CD4-positive, alpha-beta T cell (primary cell): ENCODE data around the gene RHOA. TPM values are rescaled to one million over a fixed set of nuclear protein-coding genes. Genes with fewer than 3 reads are reported as not detected.
"Not testable (repeated sequence)": the region's sequence is repeated elsewhere in the genome, so short reads cannot be mapped to it uniquely, and the experiment has no call there.

Experiments used
- ATAC-seq: fragments of 200-7000 bp; cut with Tn5 transposase; one replicate; pipeline ENCODE4 v1.10.0; 2022; ENCODE audit warnings: mild to moderate bottlenecking; ENCODE audit not compliant: poor library complexity
- CTCF ChIA-PET: fragments of 350-600 bp; sonication (Branson Sonifier 250); formaldehyde crosslinking; loops from one replicate; lab custom pipeline; 2021; ENCODE audit warnings: antibody characterized with exemption, inconsistent platforms; lab: Charles Lee
- POLR2A ChIA-PET: fragments of 350-600 bp; sonication (Branson Sonifier 250); formaldehyde crosslinking; loops from one replicate; lab custom pipeline; 2021; ENCODE audit warnings: antibody characterized with exemption, inconsistent platforms; lab: Charles Lee
- DNase-seq, 14 experiments: peaks; one replicate each; pipeline ENCODE4 v3.0.0-alpha.2; 2013 to 2020; ENCODE audit warnings: mixed read lengths in 2 of 14
- H3K27ac ChIP-seq, 2 donors: one replicate each; pipeline versions ENCODE4 v1.5.1 to v1.7.0; 2013; ENCODE audit warnings: low read length in 2 of 2, low read depth in 1 of 2, mild to moderate bottlenecking in 1 of 2
- H3K27me3 ChIP-seq, 2 experiments: 1 replicate in 1 of 2; 2 replicates in 1 of 2; pipeline versions ENCODE4 v1.6.1 to v1.7.0; 2013; ENCODE audit warnings: low read length in 2 of 2, control low read depth in 1 of 2, mild to moderate bottlenecking in 1 of 2, moderate library complexity in 1 of 2; ENCODE audit not compliant: insufficient read depth in 2 of 2, control insufficient read depth in 1 of 2
- H3K36me3 ChIP-seq: one replicate; pipeline ENCODE4 v1.6.1; 2013; ENCODE audit warnings: low read length, control low read depth; ENCODE audit not compliant: insufficient read depth
- H3K4me1 ChIP-seq: one replicate; pipeline ENCODE4 v1.6.1; 2013; ENCODE audit warnings: low read length, control low read depth; ENCODE audit not compliant: insufficient read depth
- H3K4me3 ChIP-seq: one replicate; pipeline ENCODE4 v1.5.1; 2013; ENCODE audit warnings: mild to moderate bottlenecking, low read length, moderate library complexity
- H3K9me3 ChIP-seq, 2 experiments: 1 replicate in 1 of 2; 2 replicates in 1 of 2; pipeline versions ENCODE4 v1.6.1 to v1.7.0; 2013; ENCODE audit warnings: low read length in 2 of 2, mild to moderate bottlenecking in 2 of 2, control low read depth in 1 of 2, moderate library complexity in 1 of 2; ENCODE audit not compliant: control insufficient read depth in 1 of 2, insufficient read depth in 1 of 2
- H3K27ac Mint-ChIP-seq: one replicate; pipeline ENCODE4 v1.8.0; 2020; ENCODE audit warnings: mixed read lengths
- H3K27me3 Mint-ChIP-seq: one replicate; pipeline ENCODE4 v1.8.0; 2021; ENCODE audit warnings: mixed read lengths
- H3K36me3 Mint-ChIP-seq: one replicate; pipeline ENCODE4 v1.8.0; 2021; ENCODE audit warnings: low read depth, mixed read lengths
- H3K4me1 Mint-ChIP-seq: one replicate; pipeline ENCODE4 v1.8.0; 2021; ENCODE audit warnings: low read depth, mixed read lengths
- H3K4me3 Mint-ChIP-seq: one replicate; pipeline ENCODE4 v1.8.0; 2020; ENCODE audit warnings: mild to moderate bottlenecking, mixed read lengths
- H3K9me3 Mint-ChIP-seq: one replicate; pipeline ENCODE4 v1.8.0; 2020; ENCODE audit warnings: mixed read lengths
- intact Hi-C, 2 experiments: fragments of 100-400 bp; cut with DNase I in 1 of 2; cut with micrococcal nuclease in 1 of 2; formaldehyde crosslinking; loops; one replicate each; pipeline versions ENCODE4 v1.15.1 to v1.9.0; 2023 to 2025; cut with DNase I, micrococcal nuclease
- total RNA-seq, 174 experiments: library from RNA in 2 of 174; stranded (reverse) in 2 of 174; gene quantifications; one replicate each; pipeline ENCODE4 v1.2.3 and lab custom pipeline; 2021 to 2026
- TF ChIP-seq, protein P1 (sequence below): fragments of 200-600 bp; IDR thresholded peaks from one replicate; pipeline ENCODE4 v1.8.0; 2022; ENCODE audit warnings: antibody characterized with exemption, mild to moderate bottlenecking

Gene RHOA
- total RNA-seq, 2 experiments from 2014 or later, result 256 to 271 TPM

DNA sequence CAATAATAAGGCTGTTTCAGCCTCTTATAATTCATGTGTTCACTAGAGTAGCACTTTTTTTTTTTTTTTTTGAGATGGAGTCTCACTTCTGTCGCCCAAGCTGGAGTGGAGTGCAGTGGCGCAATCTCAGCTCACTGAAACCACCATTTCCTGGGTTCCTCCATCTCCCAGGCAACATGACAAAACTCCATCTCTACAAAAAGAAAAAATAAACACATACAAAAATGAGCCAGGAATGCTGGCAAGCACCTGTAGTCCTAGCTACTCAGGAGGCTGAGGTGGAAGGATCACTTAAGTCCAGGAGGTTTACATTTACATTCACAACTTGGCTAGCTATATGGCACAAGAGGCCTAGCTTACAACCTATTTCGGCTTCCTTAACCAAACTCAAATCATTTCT is 78.7 kb downstream of the RHOA start:
- Mint-ChIP-seq H3K9me3 (no peaks in the 10 kb centered on the region), H3K27ac (peak overlapping the region; percentile 88), H3K36me3 (peaks cover 65% of the 10 kb centered on the region), H3K4me1 (peaks cover 37% of the 10 kb centered on the region), H3K4me3 (peak overlapping the region; percentile 55), H3K27me3 (no peaks in the 10 kb centered on the region)
- H3K27ac ChIP-seq, result peak overlapping the region; percentile 13 to 63
- H3K9me3 ChIP-seq, result no peaks in the 10 kb centered on the region
- no peaks in the 10 kb centered on the region for H3K27me3 ChIP-seq
- no peak overlapping the region for H3K4me3 ChIP-seq
- intact Hi-C loops, result loop anchor here in 1 of 2 experiments (2.0 kb wide), 1 partner anchor 116 kb away; no protein-coding TSS in a partner anchor
- H3K4me1 ChIP-seq, result peaks cover 29% of the 10 kb centered on the region
- POLR2A ChIA-PET, result interaction anchor here (0.6 to 0.8 kb wide), 2 partner anchors 79 to 1518 kb away, joined by 3 read pairs; partner anchors contain the start of gene TCTA
- DNase-seq (peak in 6 of 14 experiments; percentile 15 to 65 (median 42)), ATAC-seq (peak; percentile 83)
- H3K36me3 ChIP-seq, result peaks cover 75% of the 10 kb centered on the region
- CTCF ChIA-PET, result interaction anchor here (1.5 kb wide), 1 partner anchor 116 kb away, joined by 6 read pairs; no protein-coding TSS in a partner anchor
- TF ChIP-seq, protein P1, sequence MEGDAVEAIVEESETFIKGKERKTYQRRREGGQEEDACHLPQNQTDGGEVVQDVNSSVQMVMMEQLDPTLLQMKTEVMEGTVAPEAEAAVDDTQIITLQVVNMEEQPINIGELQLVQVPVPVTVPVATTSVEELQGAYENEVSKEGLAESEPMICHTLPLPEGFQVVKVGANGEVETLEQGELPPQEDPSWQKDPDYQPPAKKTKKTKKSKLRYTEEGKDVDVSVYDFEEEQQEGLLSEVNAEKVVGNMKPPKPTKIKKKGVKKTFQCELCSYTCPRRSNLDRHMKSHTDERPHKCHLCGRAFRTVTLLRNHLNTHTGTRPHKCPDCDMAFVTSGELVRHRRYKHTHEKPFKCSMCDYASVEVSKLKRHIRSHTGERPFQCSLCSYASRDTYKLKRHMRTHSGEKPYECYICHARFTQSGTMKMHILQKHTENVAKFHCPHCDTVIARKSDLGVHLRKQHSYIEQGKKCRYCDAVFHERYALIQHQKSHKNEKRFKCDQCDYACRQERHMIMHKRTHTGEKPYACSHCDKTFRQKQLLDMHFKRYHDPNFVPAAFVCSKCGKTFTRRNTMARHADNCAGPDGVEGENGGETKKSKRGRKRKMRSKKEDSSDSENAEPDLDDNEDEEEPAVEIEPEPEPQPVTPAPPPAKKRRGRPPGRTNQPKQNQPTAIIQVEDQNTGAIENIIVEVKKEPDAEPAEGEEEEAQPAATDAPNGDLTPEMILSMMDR, result no peak

DNA sequence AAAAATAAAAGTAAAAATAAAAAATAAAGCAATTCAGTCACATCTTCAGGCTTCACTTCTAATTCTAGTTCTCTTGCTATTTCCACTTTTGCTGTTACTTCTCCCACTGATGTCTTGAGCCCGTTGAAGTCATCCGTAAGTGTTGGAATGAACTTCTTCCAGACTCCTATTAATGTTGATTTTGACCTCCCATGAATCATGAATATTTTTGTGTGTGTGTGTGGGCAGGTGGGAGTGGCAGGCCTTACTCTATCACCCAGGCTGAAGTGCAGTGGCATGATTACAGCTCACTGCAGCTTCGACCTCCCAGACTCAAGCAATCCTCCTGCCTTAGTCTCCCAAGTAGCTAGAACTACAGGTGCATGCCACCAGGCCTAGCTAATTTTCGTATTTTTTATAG is 82.6 kb downstream of the RHOA start:
- H3K4me3 Mint-ChIP-seq, result no peak overlapping the region
- Histone ChIP-seq H3K4me3 (no peak overlapping the region), H3K27me3 (no peaks in the 10 kb centered on the region), H3K36me3 (peaks cover 83% of the 10 kb centered on the region), H3K9me3 (no peaks in the 10 kb centered on the region), H3K4me1 (peaks cover 16% of the 10 kb centered on the region), H3K27ac (no peak overlapping the region)
- no peaks in the 10 kb centered on the region for H3K27me3 Mint-ChIP-seq
- CTCF ChIA-PET, result no interaction called here
- no peak for DNase-seq
- intact Hi-C loops, result no loop called here
- peaks cover 21% of the 10 kb centered on the region for H3K4me1 Mint-ChIP-seq
- no peak overlapping the region for H3K27ac Mint-ChIP-seq
- no peaks in the 10 kb centered on the region for H3K9me3 Mint-ChIP-seq
- POLR2A ChIA-PET, result no interaction called here
- peaks cover 86% of the 10 kb centered on the region for H3K36me3 Mint-ChIP-seq
- TF ChIP-seq, protein P1, result no peak
- ATAC-seq, result no peak

DNA sequence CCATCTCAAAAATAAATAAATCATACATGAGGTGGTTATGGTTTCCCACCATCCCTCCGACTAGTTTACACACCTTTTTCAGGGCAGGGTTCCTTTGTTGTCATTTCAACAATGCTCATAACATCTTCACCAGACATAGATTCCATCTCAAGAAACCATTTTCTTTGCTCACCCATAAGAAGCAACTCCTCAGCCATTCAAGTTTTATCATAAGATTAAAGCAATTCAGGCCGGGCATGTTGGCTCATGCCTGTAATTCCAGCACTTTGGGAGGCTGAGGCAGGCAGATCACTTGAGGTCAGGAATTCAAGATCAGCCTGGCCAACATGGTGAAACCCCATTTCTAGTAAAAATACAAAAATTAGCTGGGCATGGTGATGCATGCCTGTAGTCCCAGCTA is 83.4 kb downstream of the RHOA start:
- peaks cover 13% of the 10 kb centered on the region for H3K4me1 ChIP-seq
- H3K27me3 Mint-ChIP-seq, DNase-seq, H3K9me3 Mint-ChIP-seq, H3K27me3 ChIP-seq, H3K27ac Mint-ChIP-seq, H3K4me3 Mint-ChIP-seq, POLR2A ChIA-PET, H3K4me3 ChIP-seq, CTCF ChIA-PET, ATAC-seq, H3K9me3 ChIP-seq, H3K27ac ChIP-seq, intact Hi-C loops: not testable (repeated sequence)
- H3K36me3 ChIP-seq, result peaks cover 83% of the 10 kb centered on the region
- Mint-ChIP-seq H3K36me3 (peaks cover 86% of the 10 kb centered on the region), H3K4me1 (peaks cover 12% of the 10 kb centered on the region)

DNA sequence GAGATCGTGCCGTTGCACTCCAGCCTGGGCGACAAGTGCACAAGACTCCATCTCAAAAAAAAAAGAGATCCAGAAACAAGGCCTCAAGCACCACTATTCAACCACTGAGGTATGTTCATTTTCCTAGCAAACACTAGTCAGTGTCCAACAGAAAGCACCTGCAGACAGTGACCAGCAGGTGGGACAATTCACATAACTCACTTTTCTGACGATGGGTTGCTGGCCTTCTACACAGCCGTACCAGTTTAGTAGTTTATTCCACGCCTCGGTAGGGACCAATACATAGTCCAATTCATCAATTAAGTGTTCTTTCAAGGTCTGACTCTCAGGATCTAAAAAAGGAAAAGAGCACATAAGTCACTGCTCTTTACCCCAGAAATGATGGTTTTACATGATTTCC is 84.3 kb downstream of the RHOA start:
- Histone ChIP-seq H3K4me3 (no peak overlapping the region), H3K4me1 (peaks cover 4% of the 10 kb centered on the region), H3K27me3 (no peaks in the 10 kb centered on the region), H3K36me3 (peaks cover 85% of the 10 kb centered on the region), H3K9me3 (no peaks in the 10 kb centered on the region), H3K27ac (no peak overlapping the region)
- ChIA-PET POLR2A (no interaction called here), CTCF (interaction anchor here (1.0 kb wide), 1 partner anchor 122 kb away, joined by 4 read pairs; no protein-coding TSS in a partner anchor)
- no peaks in the 10 kb centered on the region for H3K9me3 Mint-ChIP-seq
- peaks cover 81% of the 10 kb centered on the region for H3K36me3 Mint-ChIP-seq
- TF ChIP-seq, protein P1, result no peak
- peak in 1 of 14 experiments; percentile 26 for DNase-seq
- intact Hi-C loops, result no loop called here
- no peak for ATAC-seq
- H3K4me1 Mint-ChIP-seq, result peaks cover 4% of the 10 kb centered on the region
- no peak overlapping the region for H3K27ac Mint-ChIP-seq
- H3K4me3 Mint-ChIP-seq, result no peak overlapping the region
- H3K27me3 Mint-ChIP-seq, result no peaks in the 10 kb centered on the region
